Amniotic epithelial cell (primary cell): ENCODE data around the gene SNX30.

Experiments used
- DNase-seq: peaks from one replicate; pipeline ENCODE4 v3.0.0-alpha.2; 2010; ENCODE audit warnings: low read depth

SNX30 gene

GRCh38 chr9:112858005-112858404 lies 107.4 kb downstream of the SNX30 start:
- DNase-seq = no peak

GRCh38 chr9:112858625-112859147 lies 108.1 kb downstream of the SNX30 start:
- peak; percentile 31 for DNase-seq

DNA sequence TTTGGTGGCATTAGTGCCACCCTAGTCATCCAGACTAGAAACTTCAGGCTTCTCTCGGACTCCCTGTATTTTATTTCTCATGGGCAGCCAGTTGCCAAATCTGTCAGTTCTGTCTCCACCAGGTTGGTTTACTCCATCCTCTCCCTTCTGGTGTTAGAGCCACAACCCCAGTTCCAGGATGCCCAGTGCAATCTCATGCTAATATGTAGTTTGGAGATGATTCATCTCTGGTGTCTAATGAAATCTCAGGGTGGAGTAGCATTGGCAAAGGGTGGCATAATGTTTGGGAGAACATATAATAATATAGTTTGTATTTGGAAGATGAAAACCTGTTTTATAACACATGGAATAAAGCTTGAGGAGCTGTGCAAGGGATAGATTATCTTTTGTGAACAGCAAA lies 109.9 kb downstream of the SNX30 start:
- DNase-seq = no peak

- no peak for DNase-seq
Observed at GRCh38 chr9:112861155-112861554, 110.6 kb downstream of the SNX30 start.

DNA sequence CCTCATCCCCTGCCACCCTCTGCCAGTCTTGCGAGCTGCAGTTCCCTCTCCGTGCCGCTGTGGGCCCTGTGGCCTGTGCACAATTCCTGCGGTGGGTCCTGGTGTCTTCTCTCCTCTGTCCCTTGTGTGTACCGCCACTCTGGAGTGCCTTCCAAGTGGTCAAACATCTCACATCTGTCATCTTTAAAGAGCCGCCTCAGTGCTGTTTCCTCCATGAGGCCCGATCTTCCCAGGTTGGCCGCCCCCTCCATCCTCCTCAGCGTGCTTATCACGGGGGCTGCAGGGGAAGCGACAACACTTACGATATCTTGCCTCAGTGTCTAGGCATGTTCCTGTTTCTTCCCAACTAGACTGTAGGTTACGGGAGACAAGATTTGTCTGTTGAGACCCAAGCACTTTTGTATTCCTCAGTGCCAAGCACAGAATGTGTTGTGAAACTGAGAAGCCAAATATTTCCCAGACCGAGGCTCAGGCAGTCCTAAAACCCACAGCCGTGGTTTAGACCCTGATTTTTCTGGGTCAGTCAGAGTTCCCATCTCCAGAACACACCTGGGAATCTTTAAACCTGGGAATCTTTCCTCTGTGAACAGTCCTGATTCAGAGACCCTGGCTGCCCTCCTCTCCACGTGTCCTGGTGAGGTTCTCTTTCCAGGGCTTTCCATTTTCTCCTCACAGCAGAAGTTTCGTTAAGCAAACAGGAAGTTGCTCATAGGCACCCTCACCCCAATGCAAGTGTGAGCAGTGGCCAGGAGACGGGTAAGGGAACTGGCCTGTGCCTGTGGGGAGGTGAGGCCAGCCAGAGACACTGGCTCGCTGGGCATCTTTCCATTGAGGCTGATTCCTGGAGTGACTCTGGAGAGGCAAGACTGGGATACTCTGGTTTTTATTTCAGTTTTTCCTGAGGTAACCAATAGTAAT lies 111.3 kb downstream of the SNX30 start:
- peak; percentile 76 for DNase-seq

DNA sequence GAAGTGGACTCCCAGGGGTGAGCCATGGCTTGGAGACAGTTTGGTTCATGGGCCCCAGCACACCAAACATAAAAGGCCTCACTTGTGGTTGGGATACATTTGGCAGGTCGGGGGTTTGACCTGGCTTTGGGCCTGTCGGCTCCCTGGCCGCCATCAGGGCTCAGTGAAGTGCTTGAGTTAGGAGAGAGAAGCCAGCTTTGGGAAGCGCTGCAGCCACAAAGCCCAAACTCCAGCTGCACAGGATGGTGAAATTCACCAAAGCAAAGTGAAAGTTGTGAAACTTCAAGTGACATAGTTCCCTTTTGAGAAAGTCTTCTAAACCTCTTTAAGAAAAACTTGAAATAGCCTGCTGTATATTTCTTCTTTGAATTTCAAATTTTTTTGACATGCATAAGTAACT lies 112.7 kb downstream of the SNX30 start:
- peak; percentile 52 for DNase-seq

DNA sequence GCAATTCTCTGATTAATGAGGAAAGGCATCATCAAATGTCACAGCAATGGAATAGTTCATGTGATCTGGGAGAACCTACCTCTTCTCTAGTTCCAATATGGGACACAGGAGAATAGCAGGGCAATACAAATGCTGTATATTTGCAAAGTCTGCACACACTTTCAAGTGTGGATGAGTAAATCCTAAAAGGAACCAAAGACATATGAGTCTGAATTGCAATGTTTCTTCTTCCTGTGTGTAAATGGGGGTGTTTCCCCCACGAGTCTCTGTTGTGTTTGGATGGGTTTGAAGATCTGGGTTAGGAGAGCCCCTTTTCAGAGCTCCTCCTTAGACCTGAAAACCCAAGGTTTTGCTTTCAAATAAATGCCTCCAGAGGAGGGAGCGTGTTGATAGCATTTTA lies 113.2 kb downstream of the SNX30 start:
- DNase-seq = no peak

DNA sequence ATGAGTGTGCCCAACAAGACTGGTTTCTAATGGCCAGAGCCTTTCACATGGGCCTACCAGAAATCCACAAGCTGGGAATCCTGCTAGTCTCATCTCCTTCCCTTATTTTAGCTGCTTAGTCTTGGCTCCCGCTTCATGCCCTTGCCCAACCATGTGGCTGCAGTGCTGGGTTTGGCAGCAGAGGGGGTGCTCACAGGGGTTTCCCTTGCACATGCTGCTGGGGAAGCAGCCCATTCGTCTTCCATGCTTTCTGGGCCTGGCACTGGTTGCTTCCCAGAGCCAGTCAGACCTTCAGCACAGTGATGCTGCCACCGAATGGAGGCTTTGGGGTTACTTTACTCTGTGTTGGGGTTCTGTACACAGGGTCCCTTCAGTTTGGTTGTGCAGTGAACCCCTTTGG lies 113.8 kb downstream of the SNX30 start:
- DNase-seq = no peak

GRCh38 chr9:112864982-112865381 lies 114.4 kb downstream of the SNX30 start:
- no peak for DNase-seq

DNA sequence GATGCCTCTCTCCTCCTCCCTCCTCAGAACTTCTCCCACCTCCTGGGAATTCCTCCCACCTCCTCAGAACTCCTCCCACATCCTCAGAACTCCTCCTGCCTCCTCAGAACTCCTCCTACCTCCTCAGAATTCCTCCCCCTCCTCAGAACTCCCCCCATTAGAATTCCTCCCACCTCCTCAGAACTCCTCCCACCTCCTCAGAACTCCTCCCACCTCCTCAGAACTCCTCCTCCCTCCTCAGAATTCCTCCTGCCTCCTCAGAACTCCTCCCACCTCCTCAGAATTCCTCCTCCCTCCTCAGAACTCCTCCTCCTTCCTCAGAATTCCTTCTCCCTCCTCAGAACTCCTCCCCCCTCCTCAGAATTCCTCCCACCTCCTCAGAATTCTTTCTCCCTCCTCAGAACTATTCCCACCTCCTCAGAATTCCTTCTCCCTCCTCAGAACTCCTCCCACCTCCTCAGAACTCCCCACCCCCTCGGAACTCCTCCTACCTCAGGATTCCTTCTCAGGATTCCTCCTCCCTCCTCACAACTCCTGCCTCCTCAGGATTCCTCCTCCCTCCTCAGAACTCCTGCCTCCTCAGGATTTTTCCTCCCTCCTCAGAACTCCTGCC lies 116.2 kb downstream of the SNX30 start:
- peak; percentile 89 for DNase-seq

DNA sequence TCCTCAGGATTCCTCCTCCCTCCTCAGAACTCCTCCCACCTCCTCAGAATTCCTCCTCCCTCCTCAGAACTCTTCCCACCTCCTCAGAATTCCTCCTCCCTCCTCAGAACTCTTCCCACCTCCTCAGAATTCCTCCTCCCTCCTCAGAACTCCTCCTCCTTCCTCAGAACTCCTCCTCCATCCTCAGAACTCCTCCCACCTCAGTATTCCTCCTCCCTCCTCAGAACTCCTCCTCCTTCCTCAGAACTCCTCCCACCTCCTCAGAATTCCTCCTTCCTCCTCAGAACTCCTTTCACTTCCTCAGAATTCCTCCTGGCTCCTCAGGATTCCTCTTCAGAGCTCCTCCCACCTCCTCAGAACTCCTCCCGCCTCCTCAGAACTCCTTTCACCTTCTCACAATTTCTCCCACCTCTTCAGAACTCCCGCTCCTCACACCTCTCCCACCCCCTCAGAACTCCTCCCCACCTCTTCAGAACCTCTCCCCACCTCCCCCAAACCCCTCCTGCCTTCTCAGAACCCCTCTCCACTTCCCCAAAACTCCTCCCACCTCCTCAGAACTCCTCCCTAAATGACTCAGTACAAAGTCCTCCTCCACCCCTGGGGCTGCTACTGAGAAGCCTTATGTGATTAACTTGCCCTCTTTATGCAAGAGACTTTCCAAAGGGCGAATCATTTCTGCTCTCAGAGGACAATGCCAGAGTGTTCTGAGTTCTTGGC lies 116.9 kb downstream of the SNX30 start:
- DNase-seq = peak; percentile 94

DNA sequence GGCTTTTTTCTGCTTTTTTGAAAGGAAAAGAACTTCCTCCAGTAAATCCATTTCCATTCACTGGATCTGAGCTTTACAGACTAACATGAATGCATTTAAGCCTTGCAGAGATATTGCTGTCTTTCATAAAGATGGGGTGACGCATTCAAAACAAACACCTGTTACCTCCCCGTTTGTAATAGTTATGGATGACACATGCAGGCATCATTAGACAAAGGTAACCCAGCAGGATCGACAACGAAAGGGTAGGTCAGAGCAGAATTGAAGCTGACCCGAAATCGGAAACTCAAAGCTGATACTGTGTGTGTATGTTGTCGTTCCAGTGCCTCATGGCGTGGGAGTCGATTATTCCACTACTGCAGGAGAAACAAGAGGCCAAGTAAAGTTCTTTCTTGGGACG lies 117.9 kb downstream of the SNX30 start:
- no peak for DNase-seq

GRCh38 chr9:112869041-112869529 lies 118.5 kb downstream of the SNX30 start:
- no peak for DNase-seq

GRCh38 chr9:112869917-112870316 lies 119.4 kb downstream of the SNX30 start:
- no peak for DNase-seq

DNA sequence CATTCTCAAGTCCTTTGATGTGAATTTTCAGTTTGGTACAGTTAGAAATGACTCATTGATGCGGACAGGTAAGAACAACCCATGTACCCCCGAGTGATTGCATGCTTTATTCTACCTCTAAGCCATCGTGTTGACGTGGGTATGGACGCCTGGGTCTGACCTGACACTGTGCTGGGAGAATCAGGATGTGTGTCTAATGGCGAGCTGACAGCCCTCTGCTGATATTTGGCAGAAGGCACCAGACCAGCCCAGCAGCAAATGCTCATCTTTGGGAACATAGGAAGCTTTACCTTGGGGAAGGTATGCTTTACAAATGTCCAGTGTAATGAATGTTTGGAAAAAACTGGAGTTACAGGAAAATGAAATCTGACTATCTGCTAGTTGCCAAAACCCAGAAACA lies 120.0 kb downstream of the SNX30 start:
- no peak for DNase-seq

- no peak for DNase-seq
Observed at GRCh38 chr9:112872019-112872418, 121.5 kb downstream of the SNX30 start.

GRCh38 chr9:112873773-112874405 lies 123.3 kb downstream of the SNX30 start:
- no peak for DNase-seq

DNA sequence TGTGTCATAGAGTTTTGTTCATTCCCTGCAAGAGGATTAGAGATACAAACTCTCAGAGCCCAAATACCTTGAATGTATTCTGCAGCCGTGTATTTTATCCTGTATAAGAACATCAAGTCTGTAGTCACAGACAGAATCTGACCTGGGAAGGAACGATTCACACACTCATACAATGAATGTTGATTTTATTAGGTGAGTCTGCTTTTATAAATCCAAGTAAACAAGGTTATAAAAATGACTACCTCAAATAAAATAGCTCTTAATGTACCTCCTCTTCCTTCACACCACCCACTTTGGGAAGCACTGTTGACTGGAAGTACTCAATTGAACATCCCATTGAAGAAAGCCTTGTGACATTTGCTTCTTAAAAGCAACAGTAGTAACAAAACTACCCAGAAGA lies 128.2 kb downstream of the SNX30 start:
- DNase-seq = no peak

- DNase-seq = no peak
Observed at GRCh38 chr9:112880650-112881049, 130.1 kb downstream of the SNX30 start.

- DNase-seq = peak; percentile 70
Observed at GRCh38 chr9:112881331-112881730, 130.8 kb downstream of the SNX30 start.

DNA sequence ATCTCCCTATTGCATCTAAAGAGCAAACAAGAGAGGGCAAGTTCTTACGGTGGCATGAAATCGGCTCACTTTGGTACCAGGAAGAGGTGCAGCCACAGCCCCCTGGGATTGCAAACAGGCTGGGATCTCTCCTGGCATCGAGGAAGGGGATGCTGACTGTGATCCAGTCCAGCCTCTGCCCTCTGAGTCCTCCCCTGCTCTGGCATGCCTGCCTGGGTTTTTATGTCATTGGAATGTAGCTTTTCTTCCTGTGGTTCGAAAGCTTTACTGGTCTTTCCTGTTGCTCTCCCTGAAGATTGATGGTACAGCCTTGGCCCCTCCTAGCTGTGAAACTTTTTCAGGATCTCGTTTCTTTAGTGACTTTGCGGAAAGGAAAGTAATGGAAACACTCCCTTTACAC lies 133.5 kb downstream of the SNX30 start:
- peak; percentile 90 for DNase-seq

- no peak for DNase-seq
Observed at GRCh38 chr9:112884721-112885120, 134.2 kb downstream of the SNX30 start.
